NCI-H128 (cell line): ENCODE results near the gene SNTG2.

Experiments
- DNase-seq: peaks from one replicate; lab custom pipeline; 2025; ENCODE audit not compliant: unreplicated experiment; lab: John Stamatoyannopoulos, UW

SNTG2 gene

GRCh38 chr2:926259-926793 lies 24.3 kb upstream of the SNTG2 start:
- no peak for DNase-seq

GRCh38 chr2:926896-927295 lies 23.8 kb upstream of the SNTG2 start:
- no peak for DNase-seq

- no peak for DNase-seq
Measured at GRCh38 chr2:929011-929735, 21.5 kb upstream of the SNTG2 start.

- DNase-seq, result no peak
Measured at GRCh38 chr2:929925-930324, 20.7 kb upstream of the SNTG2 start.

GRCh38 chr2:930935-931334 lies 19.7 kb upstream of the SNTG2 start:
- DNase-seq, result no peak

- DNase-seq, result no peak
Measured at GRCh38 chr2:932320-933115, 18.1 kb upstream of the SNTG2 start.

GRCh38 chr2:933734-934295 lies 16.8 kb upstream of the SNTG2 start:
- DNase-seq, result no peak

GRCh38 chr2:937530-937929 lies 13.1 kb upstream of the SNTG2 start:
- no peak for DNase-seq

GRCh38 chr2:938181-939005 lies 12.3 kb upstream of the SNTG2 start:
- DNase-seq, result no peak

GRCh38 chr2:939936-940601 lies 10.6 kb upstream of the SNTG2 start:
- DNase-seq, result no peak

- DNase-seq, result no peak
Measured at GRCh38 chr2:941871-942270, 8.8 kb upstream of the SNTG2 start.

- DNase-seq, result no peak
Measured at GRCh38 chr2:942775-943460, 7.7 kb upstream of the SNTG2 start.

GRCh38 chr2:943461-943797 lies 7.2 kb upstream of the SNTG2 start:
- no peak for DNase-seq

GRCh38 chr2:943821-944220 lies 6.8 kb upstream of the SNTG2 start:
- DNase-seq, result no peak

- no peak for DNase-seq
Measured at GRCh38 chr2:944693-945092, 6.0 kb upstream of the SNTG2 start.

- no peak for DNase-seq
Measured at GRCh38 chr2:945104-945503, 5.5 kb upstream of the SNTG2 start.

- no peak for DNase-seq
Measured at GRCh38 chr2:946073-946948, 4.3 kb upstream of the SNTG2 start.

GRCh38 chr2:949384-950079 lies 1.1 kb upstream of the SNTG2 start:
- no peak for DNase-seq
